Measurements from ENCODE around the gene TMEM187.

DNA sequence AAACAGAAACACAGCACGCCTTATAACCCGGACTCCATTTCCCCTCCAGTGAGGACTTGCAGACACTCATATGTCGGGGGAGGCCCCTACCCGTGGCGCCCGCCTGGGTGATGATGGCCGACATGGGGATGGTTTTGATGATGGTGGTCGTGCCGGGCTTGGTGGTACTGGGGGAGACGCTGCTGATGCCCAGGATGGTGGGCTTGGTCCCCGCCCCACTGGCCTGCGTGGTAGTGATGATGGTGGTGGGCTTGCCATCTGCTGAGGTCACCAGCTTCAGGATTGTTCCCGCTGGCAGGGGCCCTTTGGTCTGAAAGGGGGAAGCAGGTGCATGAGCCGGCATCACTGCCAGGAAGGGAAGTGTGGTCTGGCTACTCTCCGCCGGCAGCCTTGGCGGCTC, 15.3 kb upstream of the TMEM187 start:
- TF ChIP-seq CTCF (IDR thresholded peaks at IDR 0.05) (no peak), EP300 (IDR thresholded peaks at IDR 0.05) (no peak), POLR2AphosphoS5 (IDR thresholded peaks at IDR 0.05) (no peak), POLR2A (IDR thresholded peaks at IDR 0.05) (no peak)

Measured in sigmoid colon (tissue), 4 donors.